GM12878 (cell line): ENCODE results near the gene SLC36A3. TPM values are rescaled to one million over a fixed set of nuclear protein-coding genes. Genes with fewer than 3 reads are reported as not detected.

Experiments
- ATAC-seq: fragments of 200-7000 bp; cut with Tn5 transposase; 3 replicates; pipeline ENCODE4 v1.9.1; 2020; ENCODE audit warnings: mild to moderate bottlenecking, moderate library complexity
- BruUV-seq: library from RNA; stranded (reverse); fragments of 400-500 nt; replicated peaks from 2 replicates; lab custom pipeline; 2021; lab: Mats Ljungman, UMichigan
- CTCF ChIA-PET: fragments of 300-600 bp; sonication (Branson Sonifier 250); formaldehyde crosslinking; extraction: SDS; loops from one replicate; lab custom pipeline; 2021; ENCODE audit warnings: inconsistent platforms; lab: Yijun Ruan, JAX
- POLR2A ChIA-PET: fragments of 350-600 bp; formaldehyde crosslinking; extraction: SDS; loops from one replicate; lab custom pipeline; 2021; ENCODE audit warnings: inconsistent platforms; lab: Charles Lee
- RAD21 ChIA-PET: fragments of 300-600 bp; sonication (Branson Sonifier 250); formaldehyde crosslinking; loops from one replicate; lab custom pipeline; 2023; ENCODE audit warnings: antibody characterized with exemption; ENCODE audit not compliant: unreplicated experiment; lab: Charles Lee
- SMC1A ChIA-PET: fragments of 300-600 bp; sonication (Branson Sonifier 250); formaldehyde crosslinking; loops from one replicate; lab custom pipeline; 2023; ENCODE audit not compliant: unreplicated experiment, uncharacterized antibody; lab: Charles Lee
- DNase-seq: peaks from one replicate; pipeline ENCODE4 v3.0.0-alpha.2; 2011; ENCODE audit warnings: low read depth, low spot score
- FAIRE-seq: peaks from 3 replicates; lab custom pipeline; 2011; peaks lifted over from hg19 to GRCh38; lab: Jason Lieb, UNC
- H2AFZ ChIP-seq: 2 replicates; pipeline ENCODE4 v1.6.0; 2011; ENCODE audit warnings: low read depth, low read length, control low read depth; ENCODE audit not compliant: control insufficient read depth
- H3K27ac ChIP-seq: 2 replicates; pipeline ENCODE4 v1.5.1; 2011; ENCODE audit warnings: control low read depth; ENCODE audit not compliant: control insufficient read depth, insufficient read depth
- H3K27me3 ChIP-seq, 2 experiments: replicated peaks in 1 of 2; 2 replicates each; pipeline versions ENCODE4 v1.6.0 to v1.6.1; 2011; ENCODE audit warnings: low read length in 1 of 2; ENCODE audit not compliant: control insufficient read depth in 2 of 2, insufficient read depth in 2 of 2
- H3K36me3 ChIP-seq, 2 experiments: 2 replicates each; pipeline ENCODE4 v1.5.1; 2011; ENCODE audit warnings: low read length in 1 of 2; ENCODE audit not compliant: control insufficient read depth in 2 of 2, insufficient read depth in 2 of 2
- H3K4me1 ChIP-seq: 2 replicates; pipeline ENCODE4 v1.6.1; 2011; ENCODE audit warnings: mild to moderate bottlenecking, low read length, moderate library complexity, mixed read lengths; ENCODE audit not compliant: control insufficient read depth, insufficient read depth
- H3K4me2 ChIP-seq: 2 replicates; pipeline ENCODE4 v1.6.0; 2011; ENCODE audit warnings: control low read depth; ENCODE audit not compliant: control insufficient read depth, insufficient read depth
- H3K4me3 ChIP-seq: fragments of 200-600 bp; sonication (generic); 2 replicates; pipeline ENCODE4 v1.5.1; 2016
- H3K79me2 ChIP-seq: 2 replicates; pipeline ENCODE4 v1.6.0; 2011; ENCODE audit warnings: low read length; ENCODE audit not compliant: control insufficient read depth, insufficient read depth
- H3K9ac ChIP-seq: 2 replicates; pipeline ENCODE4 v1.8.0; 2011; ENCODE audit warnings: low read length, control low read depth, mixed read lengths; ENCODE audit not compliant: control insufficient read depth, insufficient read depth
- H3K9me3 ChIP-seq: replicated peaks from 3 replicates; pipeline ENCODE4 v1.5.1; 2011; ENCODE audit warnings: mild to moderate bottlenecking, low read length; ENCODE audit not compliant: control insufficient read depth, insufficient read depth
- H4K20me1 ChIP-seq: 2 replicates; pipeline ENCODE4 v1.6.0; 2011; ENCODE audit not compliant: control insufficient read depth, insufficient read depth
- EZH2 ChIP-seq: IDR thresholded peaks from 2 replicates; pipeline ENCODE4 v1.6.1; 2012; ENCODE audit warnings: low read depth, mild to moderate bottlenecking, control low read depth, inconsistent platforms, low read length, borderline replicate concordance; ENCODE audit not compliant: control insufficient read depth
- GABPA ChIP-seq: IDR thresholded peaks from 2 replicates; pipeline ENCODE4 v1.6.1; 2014; ENCODE audit warnings: antibody characterized with exemption, low read depth, mild to moderate bottlenecking, inconsistent platforms
- MXI1 ChIP-seq: fragments of 150-350 bp; IDR thresholded peaks from 2 replicates; pipeline ENCODE4 v1.6.1; 2011; ENCODE audit warnings: low read depth, mild to moderate bottlenecking, inconsistent platforms, low read length, improper control_type of control experiment
- NFYA ChIP-seq: IDR thresholded peaks from 2 replicates; pipeline ENCODE4 v1.6.1; 2011; ENCODE audit warnings: low read depth, mild to moderate bottlenecking, low read length, improper control_type of control experiment, borderline replicate concordance
- RUNX3 ChIP-seq: IDR thresholded peaks from 2 replicates; pipeline ENCODE4 v1.6.1; 2012; ENCODE audit warnings: low read length, inconsistent platforms
- WGBS: methylation state at CpG from one replicate; pipeline ENCODE4 v1.1.6; 2016; ENCODE audit warnings: low lambda C conversion rate; ENCODE audit not compliant: insufficient replicate concordance, insufficient coverage; ENCODE audit errors: missing lambda C conversion rate; 5-methylcytosine and 5-hydroxymethylcytosine counted together
- in situ Hi-C: fragments of 300-500 bp; cut with MboI; formaldehyde crosslinking; loops from 9 replicates; pipeline ENCODE4 v1.14.3; 2018; ENCODE audit warnings: mixed read lengths
- intact Hi-C: fragments of 100-400 bp; cut with micrococcal nuclease; formaldehyde crosslinking; loops from one replicate; pipeline ENCODE4 v1.14.2; 2022; ENCODE audit not compliant: unreplicated experiment
- polyA plus RNA-seq, 11 experiments: library from polyadenylated mRNA; depleted of rRNA in 4 of 11; unstranded in 6 of 11; stranded (reverse) in 5 of 11; fragments of >200 nt; fragmentation: Nextera tagmentation in 4 of 11; fragmentation: Illumina TruSeq in 1 of 11; extraction: Ambion mirVana in 4 of 11; extraction: Trizol in 1 of 11; gene quantifications; 1 replicate in 1 of 11; 2 replicates in 10 of 11; pipeline versions ENCODE4 v1.2.1 to v1.2.3, GENCODE V29; 2011 to 2016; ENCODE audit warnings: inconsistent platforms in 2 of 11, missing spikeins in 2 of 11, low read depth in 1 of 11
- total RNA-seq, 4 experiments: library from RNA; depleted of rRNA in 3 of 4; stranded (reverse); fragments of >200 nt in 3 of 4; fragmentation: Illumina TruSeq in 1 of 4; extraction: Trizol in 1 of 4; gene quantifications; 2 replicates each; pipeline versions ENCODE4 v1.2.1 to v1.2.3, GENCODE V29; 2013 to 2021
- TF ChIP-seq, protein P1 (sequence below), 3 experiments: IDR thresholded peaks in 2 of 3; conservative IDR thresholded peaks in 1 of 3; 2 replicates each; pipeline ENCODE4 v1.5.1; 2011; ENCODE audit warnings: low read depth in 3 of 3, low read length in 3 of 3, mild to moderate bottlenecking in 3 of 3, control low read depth in 2 of 3, moderate library complexity in 2 of 3, inconsistent platforms in 1 of 3, mixed read lengths in 1 of 3; ENCODE audit not compliant: control insufficient read depth in 2 of 3, insufficient read depth in 1 of 3; ENCODE audit errors: extremely low read depth in 1 of 3
- TF ChIP-seq, protein P2 (sequence below): fragments of 150-350 bp; IDR thresholded peaks from 2 replicates; pipeline ENCODE4 v1.6.1; 2014; ENCODE audit warnings: mild to moderate bottlenecking, low read depth, low read length
- TF ChIP-seq, protein P3 (sequence below): fragments of 450-650 bp; IDR thresholded peaks from 2 replicates; pipeline ENCODE4 v1.6.1; 2017; ENCODE audit warnings: mild to moderate bottlenecking
- TF ChIP-seq, protein P4 (sequence below): fragments of 450-650 bp; IDR thresholded peaks from 2 replicates; pipeline ENCODE4 v1.6.1; 2017; ENCODE audit warnings: borderline replicate concordance
- TF ChIP-seq, protein P5 (sequence below): IDR thresholded peaks from 2 replicates; pipeline ENCODE4 v1.6.1; 2011; ENCODE audit warnings: borderline replicate concordance, low read depth, mild to moderate bottlenecking, moderate library complexity, low read length; ENCODE audit not compliant: insufficient read depth, poor library complexity, severe bottlenecking
- TF ChIP-seq, protein P6 (sequence below): fragments of 450-650 bp; IDR thresholded peaks from 2 replicates; pipeline ENCODE4 v1.6.1; 2017; ENCODE audit warnings: low read depth, mild to moderate bottlenecking, moderate library complexity

Gene SLC36A3
- total and polyA plus RNA-seq, 10 of the 15 experiments (the other 5 are each of a cell fraction or from before 2014, with no cell fraction given): 0.03 TPM; not detected in 9

DNA sequence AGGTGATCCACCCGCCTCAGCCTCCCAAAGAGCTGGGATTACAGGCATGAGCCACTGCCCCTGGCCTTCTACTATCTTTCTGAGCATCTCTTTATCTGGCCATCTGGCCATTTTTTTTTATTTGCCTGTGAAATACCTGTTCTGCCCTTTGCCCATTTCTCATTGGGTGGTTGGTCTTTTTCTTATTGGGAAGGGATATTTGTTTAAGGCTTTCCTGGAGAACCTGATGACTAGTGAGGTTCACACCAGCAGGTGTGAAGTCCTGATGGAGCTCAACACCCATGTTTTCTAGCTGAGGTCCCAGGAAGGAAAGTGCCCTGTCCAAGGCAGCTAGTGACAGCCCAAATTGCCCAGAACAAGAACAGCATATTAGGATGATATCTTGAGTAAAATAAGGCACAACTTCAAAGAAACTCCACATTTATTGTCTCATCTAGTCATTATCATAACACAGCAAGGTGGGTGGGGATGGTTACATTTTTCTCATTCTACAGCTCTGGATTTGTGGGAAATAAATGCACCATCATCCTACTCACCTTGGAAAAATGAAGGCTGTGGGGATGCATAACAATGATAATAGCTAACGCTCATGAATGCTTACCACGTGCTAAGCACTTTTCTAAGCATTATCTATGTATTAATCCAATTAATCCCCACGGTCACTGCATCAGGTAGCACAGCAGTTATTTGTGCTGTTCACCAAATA lies 20.3 kb downstream of the SLC36A3 start:
- Histone ChIP-seq H2AFZ (no peak overlapping the region), H3K9me3 (no peaks in the 10 kb centered on the region), H3K36me3 (no peaks in the 10 kb centered on the region), H3K4me1 (no peaks in the 10 kb centered on the region), H3K4me3 (no peak overlapping the region), H4K20me1 (no peaks in the 10 kb centered on the region), H3K4me2 (no peak overlapping the region), H3K9ac (no peak overlapping the region), H3K27ac (no peak overlapping the region), H3K79me2 (no peaks in the 10 kb centered on the region), H3K27me3 (no peaks in the 10 kb centered on the region)
- BruUV-seq: no TSS peak
- WGBS: 52% methylated on average over 4 of the region's 4 CpGs
- ChIA-PET SMC1A (interaction anchor here (1.3 to 1.4 kb wide), 2 partner anchors 24 to 117 kb away, joined by 3 to 5 read pairs; no protein-coding TSS in a partner anchor), CTCF (interaction anchor here (0.7 to 3.0 kb wide), 9 partner anchors 8 to 74 kb away, joined by 3 to 10 read pairs (median 5); no protein-coding TSS in a partner anchor), POLR2A (no interaction called here), RAD21 (interaction anchor here (0.7 to 1.6 kb wide), 4 partner anchors 25 to 34 kb away, joined by 3 to 5 read pairs (median 4); partner anchors contain the start of gene GM2A)
- FAIRE-seq (no peak), DNase-seq (no peak), ATAC-seq (no peak)
- in situ Hi-C loops (no loop called here), intact Hi-C loops (no loop called here)
- TF ChIP-seq EZH2 (no peak), RUNX3 (no peak), GABPA (no peak), MXI1 (no peak), NFYA (no peak)
- TF ChIP-seq, protein P1, sequence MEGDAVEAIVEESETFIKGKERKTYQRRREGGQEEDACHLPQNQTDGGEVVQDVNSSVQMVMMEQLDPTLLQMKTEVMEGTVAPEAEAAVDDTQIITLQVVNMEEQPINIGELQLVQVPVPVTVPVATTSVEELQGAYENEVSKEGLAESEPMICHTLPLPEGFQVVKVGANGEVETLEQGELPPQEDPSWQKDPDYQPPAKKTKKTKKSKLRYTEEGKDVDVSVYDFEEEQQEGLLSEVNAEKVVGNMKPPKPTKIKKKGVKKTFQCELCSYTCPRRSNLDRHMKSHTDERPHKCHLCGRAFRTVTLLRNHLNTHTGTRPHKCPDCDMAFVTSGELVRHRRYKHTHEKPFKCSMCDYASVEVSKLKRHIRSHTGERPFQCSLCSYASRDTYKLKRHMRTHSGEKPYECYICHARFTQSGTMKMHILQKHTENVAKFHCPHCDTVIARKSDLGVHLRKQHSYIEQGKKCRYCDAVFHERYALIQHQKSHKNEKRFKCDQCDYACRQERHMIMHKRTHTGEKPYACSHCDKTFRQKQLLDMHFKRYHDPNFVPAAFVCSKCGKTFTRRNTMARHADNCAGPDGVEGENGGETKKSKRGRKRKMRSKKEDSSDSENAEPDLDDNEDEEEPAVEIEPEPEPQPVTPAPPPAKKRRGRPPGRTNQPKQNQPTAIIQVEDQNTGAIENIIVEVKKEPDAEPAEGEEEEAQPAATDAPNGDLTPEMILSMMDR (IDR thresholded peaks at IDR 0.05 in 2 of 3, conservative IDR thresholded peaks at IDR 0.05 in 1 of 3; ENCODE audit: control insufficient read depth in 2 of 3, extremely low read depth in 1 of 3, insufficient read depth in 1 of 3, low read depth in 3 of 3, low read length in 3 of 3): no peak
- TF ChIP-seq, protein P2, sequence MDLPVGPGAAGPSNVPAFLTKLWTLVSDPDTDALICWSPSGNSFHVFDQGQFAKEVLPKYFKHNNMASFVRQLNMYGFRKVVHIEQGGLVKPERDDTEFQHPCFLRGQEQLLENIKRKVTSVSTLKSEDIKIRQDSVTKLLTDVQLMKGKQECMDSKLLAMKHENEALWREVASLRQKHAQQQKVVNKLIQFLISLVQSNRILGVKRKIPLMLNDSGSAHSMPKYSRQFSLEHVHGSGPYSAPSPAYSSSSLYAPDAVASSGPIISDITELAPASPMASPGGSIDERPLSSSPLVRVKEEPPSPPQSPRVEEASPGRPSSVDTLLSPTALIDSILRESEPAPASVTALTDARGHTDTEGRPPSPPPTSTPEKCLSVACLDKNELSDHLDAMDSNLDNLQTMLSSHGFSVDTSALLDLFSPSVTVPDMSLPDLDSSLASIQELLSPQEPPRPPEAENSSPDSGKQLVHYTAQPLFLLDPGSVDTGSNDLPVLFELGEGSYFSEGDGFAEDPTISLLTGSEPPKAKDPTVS: no peak
- TF ChIP-seq, protein P3, sequence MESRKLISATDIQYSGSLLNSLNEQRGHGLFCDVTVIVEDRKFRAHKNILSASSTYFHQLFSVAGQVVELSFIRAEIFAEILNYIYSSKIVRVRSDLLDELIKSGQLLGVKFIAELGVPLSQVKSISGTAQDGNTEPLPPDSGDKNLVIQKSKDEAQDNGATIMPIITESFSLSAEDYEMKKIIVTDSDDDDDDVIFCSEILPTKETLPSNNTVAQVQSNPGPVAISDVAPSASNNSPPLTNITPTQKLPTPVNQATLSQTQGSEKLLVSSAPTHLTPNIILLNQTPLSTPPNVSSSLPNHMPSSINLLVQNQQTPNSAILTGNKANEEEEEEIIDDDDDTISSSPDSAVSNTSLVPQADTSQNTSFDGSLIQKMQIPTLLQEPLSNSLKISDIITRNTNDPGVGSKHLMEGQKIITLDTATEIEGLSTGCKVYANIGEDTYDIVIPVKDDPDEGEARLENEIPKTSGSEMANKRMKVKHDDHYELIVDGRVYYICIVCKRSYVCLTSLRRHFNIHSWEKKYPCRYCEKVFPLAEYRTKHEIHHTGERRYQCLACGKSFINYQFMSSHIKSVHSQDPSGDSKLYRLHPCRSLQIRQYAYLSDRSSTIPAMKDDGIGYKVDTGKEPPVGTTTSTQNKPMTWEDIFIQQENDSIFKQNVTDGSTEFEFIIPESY: no peak
- TF ChIP-seq, protein P4, sequence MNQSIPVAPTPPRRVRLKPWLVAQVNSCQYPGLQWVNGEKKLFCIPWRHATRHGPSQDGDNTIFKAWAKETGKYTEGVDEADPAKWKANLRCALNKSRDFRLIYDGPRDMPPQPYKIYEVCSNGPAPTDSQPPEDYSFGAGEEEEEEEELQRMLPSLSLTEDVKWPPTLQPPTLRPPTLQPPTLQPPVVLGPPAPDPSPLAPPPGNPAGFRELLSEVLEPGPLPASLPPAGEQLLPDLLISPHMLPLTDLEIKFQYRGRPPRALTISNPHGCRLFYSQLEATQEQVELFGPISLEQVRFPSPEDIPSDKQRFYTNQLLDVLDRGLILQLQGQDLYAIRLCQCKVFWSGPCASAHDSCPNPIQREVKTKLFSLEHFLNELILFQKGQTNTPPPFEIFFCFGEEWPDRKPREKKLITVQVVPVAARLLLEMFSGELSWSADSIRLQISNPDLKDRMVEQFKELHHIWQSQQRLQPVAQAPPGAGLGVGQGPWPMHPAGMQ: no peak
- TF ChIP-seq, protein P5, sequence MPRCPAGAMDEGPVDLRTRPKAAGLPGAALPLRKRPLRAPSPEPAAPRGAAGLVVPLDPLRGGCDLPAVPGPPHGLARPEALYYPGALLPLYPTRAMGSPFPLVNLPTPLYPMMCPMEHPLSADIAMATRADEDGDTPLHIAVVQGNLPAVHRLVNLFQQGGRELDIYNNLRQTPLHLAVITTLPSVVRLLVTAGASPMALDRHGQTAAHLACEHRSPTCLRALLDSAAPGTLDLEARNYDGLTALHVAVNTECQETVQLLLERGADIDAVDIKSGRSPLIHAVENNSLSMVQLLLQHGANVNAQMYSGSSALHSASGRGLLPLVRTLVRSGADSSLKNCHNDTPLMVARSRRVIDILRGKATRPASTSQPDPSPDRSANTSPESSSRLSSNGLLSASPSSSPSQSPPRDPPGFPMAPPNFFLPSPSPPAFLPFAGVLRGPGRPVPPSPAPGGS: no peak
- TF ChIP-seq, protein P6, sequence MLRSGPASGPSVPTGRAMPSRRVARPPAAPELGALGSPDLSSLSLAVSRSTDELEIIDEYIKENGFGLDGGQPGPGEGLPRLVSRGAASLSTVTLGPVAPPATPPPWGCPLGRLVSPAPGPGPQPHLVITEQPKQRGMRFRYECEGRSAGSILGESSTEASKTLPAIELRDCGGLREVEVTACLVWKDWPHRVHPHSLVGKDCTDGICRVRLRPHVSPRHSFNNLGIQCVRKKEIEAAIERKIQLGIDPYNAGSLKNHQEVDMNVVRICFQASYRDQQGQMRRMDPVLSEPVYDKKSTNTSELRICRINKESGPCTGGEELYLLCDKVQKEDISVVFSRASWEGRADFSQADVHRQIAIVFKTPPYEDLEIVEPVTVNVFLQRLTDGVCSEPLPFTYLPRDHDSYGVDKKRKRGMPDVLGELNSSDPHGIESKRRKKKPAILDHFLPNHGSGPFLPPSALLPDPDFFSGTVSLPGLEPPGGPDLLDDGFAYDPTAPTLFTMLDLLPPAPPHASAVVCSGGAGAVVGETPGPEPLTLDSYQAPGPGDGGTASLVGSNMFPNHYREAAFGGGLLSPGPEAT: no peak
